Stimulated activated CD8-positive, alpha-beta memory T cell treated with anti-CD3 and anti-CD28 coated beads, Interleukin-4, amount 100 ng/mL, for 1 hour (primary cell): ENCODE data around the gene BTBD2.

Experiments
- DNase-seq, 2 donors: peaks; one replicate each; pipeline ENCODE4 v3.0.0-alpha.2; 2020; ENCODE audit warnings: low read depth in 2 of 2, low spot score in 1 of 2

Gene BTBD2

GRCh38 chr19:2050991-2051772 is 35.7 kb upstream of the BTBD2 start, which contains the start of gene MKNK2:
Gene MKNK2 (minus strand): TSS chr19:2051244. CDS start chr19:2050851, 393 bp downstream.
- DNase-seq = peak; percentile 94

GRCh38 chr19:2050349-2050990 is 35.0 kb upstream of the BTBD2 start:
- DNase-seq = no peak

- DNase-seq = peak in 1 of 2 donors; percentile 46
Measured at GRCh38 chr19:2049741-2050348, 34.3 kb upstream of the BTBD2 start.

- DNase-seq = no peak
Measured at GRCh38 chr19:2048959-2049740, 33.6 kb upstream of the BTBD2 start.

- DNase-seq = no peak
Measured at GRCh38 chr19:2048104-2048958, 32.8 kb upstream of the BTBD2 start.

- no peak for DNase-seq
Measured at GRCh38 chr19:2047449-2048103, 32.1 kb upstream of the BTBD2 start.

- DNase-seq = no peak
Measured at GRCh38 chr19:2047076-2047448, 31.5 kb upstream of the BTBD2 start.

- no peak for DNase-seq
Measured at GRCh38 chr19:2046046-2046907, 30.8 kb upstream of the BTBD2 start.

GRCh38 chr19:2045501-2046045 is 30.1 kb upstream of the BTBD2 start:
- DNase-seq = no peak

- DNase-seq = no peak
Measured at GRCh38 chr19:2044709-2045500, 29.4 kb upstream of the BTBD2 start.

- no peak for DNase-seq
Measured at GRCh38 chr19:2043961-2044708, 28.6 kb upstream of the BTBD2 start.

GRCh38 chr19:2043251-2043641 is 27.7 kb upstream of the BTBD2 start:
- DNase-seq = no peak

GRCh38 chr19:2042485-2043250 is 27.2 kb upstream of the BTBD2 start:
- DNase-seq = no peak

GRCh38 chr19:2041683-2042484 is 26.4 kb upstream of the BTBD2 start:
- peak; percentile 99 for DNase-seq

GRCh38 chr19:2041433-2041682 is 25.8 kb upstream of the BTBD2 start:
- DNase-seq = no peak
